LNCAP (cell line): ENCODE results near the gene PALD1.

Experiments used
- CTCF ChIP-seq: fragments of 450-650 bp; IDR thresholded peaks from 2 replicates; pipeline ENCODE4 v1.5.1; 2017; ENCODE audit warnings: mild to moderate bottlenecking

Gene PALD1

GRCh38 chr10:70507966-70508365 is 29.4 kb downstream of the PALD1 start:
- no peak for TF ChIP-seq CTCF

- TF ChIP-seq CTCF, result no peak
Observed at GRCh38 chr10:70508912-70509756, 30.6 kb downstream of the PALD1 start.

DNA sequence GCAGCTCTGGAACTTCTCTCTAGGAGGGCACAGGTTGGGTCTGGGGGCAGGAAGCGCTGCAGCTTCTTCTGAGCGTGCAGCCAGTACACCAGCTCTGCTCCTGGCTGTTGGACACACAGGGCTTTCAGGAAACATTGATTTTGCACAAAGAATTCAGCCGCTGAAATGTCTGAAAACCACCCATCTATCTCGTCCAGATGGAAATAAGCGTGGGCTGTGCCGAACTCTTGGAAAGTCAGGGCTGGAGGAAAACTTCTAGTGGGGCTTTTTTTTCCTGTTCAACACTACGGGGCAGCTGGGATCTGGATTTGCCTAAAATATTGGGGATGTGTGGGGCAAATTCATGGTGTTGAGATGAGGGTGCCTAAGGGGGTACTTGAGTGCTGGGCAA is 31.2 kb downstream of the PALD1 start:
- no peak for TF ChIP-seq CTCF

GRCh38 chr10:70510453-70510852 is 31.9 kb downstream of the PALD1 start:
- TF ChIP-seq CTCF, result no peak

DNA sequence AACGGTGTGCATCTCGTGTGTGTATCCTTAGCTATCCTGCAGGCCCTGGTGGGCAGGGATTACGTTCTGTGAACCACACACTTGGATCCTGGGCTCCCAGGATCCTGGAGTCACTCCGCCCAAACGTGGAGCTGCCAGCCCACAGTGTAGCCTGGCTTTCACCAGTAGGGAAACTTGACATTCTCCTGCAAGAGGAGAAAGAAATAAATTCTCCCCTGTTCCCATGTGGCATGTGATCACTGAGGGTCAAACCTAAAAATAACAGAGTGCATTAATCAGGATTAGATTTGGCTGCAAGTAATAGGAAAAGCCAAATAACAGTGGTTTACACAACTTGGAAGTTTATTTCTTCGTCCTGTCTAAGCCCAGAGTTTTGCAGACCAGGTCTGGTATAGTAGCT is 32.3 kb downstream of the PALD1 start:
- no peak for TF ChIP-seq CTCF

- no peak for TF ChIP-seq CTCF
Observed at GRCh38 chr10:70512149-70512639, 33.6 kb downstream of the PALD1 start.

GRCh38 chr10:70513848-70514309 is 35.3 kb downstream of the PALD1 start:
- TF ChIP-seq CTCF, result no peak
